ENCODE measurements around the gene ENDOD1. TPM values are rescaled to one million over a fixed set of nuclear protein-coding genes. Genes with fewer than 3 reads are reported as not detected.

ENDOD1 gene
- total RNA-seq, 4 donors from 2014 or later: 106 to 210 (median 154) TPM

- TF ChIP-seq POLR2A (IDR thresholded peaks at IDR 0.05) (no peak), EP300 (IDR thresholded peaks at IDR 0.05) (no peak)
- TF ChIP-seq, protein P1, sequence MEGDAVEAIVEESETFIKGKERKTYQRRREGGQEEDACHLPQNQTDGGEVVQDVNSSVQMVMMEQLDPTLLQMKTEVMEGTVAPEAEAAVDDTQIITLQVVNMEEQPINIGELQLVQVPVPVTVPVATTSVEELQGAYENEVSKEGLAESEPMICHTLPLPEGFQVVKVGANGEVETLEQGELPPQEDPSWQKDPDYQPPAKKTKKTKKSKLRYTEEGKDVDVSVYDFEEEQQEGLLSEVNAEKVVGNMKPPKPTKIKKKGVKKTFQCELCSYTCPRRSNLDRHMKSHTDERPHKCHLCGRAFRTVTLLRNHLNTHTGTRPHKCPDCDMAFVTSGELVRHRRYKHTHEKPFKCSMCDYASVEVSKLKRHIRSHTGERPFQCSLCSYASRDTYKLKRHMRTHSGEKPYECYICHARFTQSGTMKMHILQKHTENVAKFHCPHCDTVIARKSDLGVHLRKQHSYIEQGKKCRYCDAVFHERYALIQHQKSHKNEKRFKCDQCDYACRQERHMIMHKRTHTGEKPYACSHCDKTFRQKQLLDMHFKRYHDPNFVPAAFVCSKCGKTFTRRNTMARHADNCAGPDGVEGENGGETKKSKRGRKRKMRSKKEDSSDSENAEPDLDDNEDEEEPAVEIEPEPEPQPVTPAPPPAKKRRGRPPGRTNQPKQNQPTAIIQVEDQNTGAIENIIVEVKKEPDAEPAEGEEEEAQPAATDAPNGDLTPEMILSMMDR (IDR thresholded peaks at IDR 0.05): no peak
- Histone ChIP-seq H3K4me3 (no peak overlapping the region), H3K27me3 (no peaks in the 10 kb centered on the region), H3K27ac (no peak overlapping the region), H3K9me3 (no peaks in the 10 kb centered on the region), H3K36me3 (no peaks in the 10 kb centered on the region), H3K4me1 (peaks cover 0 to 4% (median 0%) of the 10 kb centered on the region in 4 donors)
- 49 to 56% methylated on average over 4 of the region's 4 CpGs for WGBS, 2 donors
- no peak for DNase-seq (ENCODE audit: low spot score in 2 of 2)
Observed at GRCh38 chr11:95140397-95141033, 50.9 kb downstream of the ENDOD1 start.

GRCh38 chr11:95142431-95142830 is 52.8 kb downstream of the ENDOD1 start:
- no peak for TF ChIP-seq POLR2A (IDR thresholded peaks at IDR 0.05)
- TF ChIP-seq, protein P1 (IDR thresholded peaks at IDR 0.05): no peak
- no peak for TF ChIP-seq EP300 (IDR thresholded peaks at IDR 0.05)
- no peak overlapping the region for H3K4me3 ChIP-seq
- H3K27ac ChIP-seq: no peak overlapping the region
- peaks cover 0 to 14% (median 3%) of the 10 kb centered on the region in 4 donors for H3K4me1 ChIP-seq
- no peaks in the 10 kb centered on the region for H3K27me3 ChIP-seq
- 82 to 86% methylated on average over 2 of the region's 2 CpGs for WGBS, 2 donors
- no peaks in the 10 kb centered on the region for H3K36me3 ChIP-seq
- DNase-seq (ENCODE audit: low spot score in 2 of 2): no peak
- no peaks in the 10 kb centered on the region for H3K9me3 ChIP-seq

DNA sequence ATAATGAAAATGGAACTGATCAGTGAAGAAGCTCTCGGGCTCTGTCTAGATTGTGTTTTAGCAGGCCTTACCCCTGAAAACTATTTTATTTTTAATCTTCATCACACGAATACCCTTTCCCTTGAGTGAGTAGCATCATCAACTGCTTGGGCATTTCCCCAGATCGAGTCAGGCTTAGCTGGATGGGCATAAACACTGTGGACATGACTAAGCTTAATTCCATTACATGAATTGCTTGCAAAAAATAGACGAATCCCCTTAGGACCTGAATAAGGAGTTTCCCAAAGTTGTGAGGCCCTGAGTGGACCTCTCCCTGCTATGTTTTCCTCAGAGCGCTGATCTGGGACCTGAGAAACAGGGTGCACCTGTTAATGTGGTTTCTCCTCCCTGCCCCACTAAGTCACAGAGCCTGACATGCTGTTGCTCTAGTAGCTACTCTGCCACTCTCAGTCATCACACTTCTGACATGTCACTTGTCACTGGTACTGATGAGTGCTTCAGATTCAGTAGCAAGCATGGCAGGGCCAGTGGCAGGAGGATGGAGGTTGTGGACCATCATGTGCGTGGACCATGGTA is 53.5 kb downstream of the ENDOD1 start:
- no peaks in the 10 kb centered on the region for H3K9me3 ChIP-seq
- WGBS, 2 donors: 83 to 85% methylated on average over 6 of the region's 6 CpGs
- TF ChIP-seq POLR2A (IDR thresholded peaks at IDR 0.05) (no peak), EP300 (IDR thresholded peaks at IDR 0.05) (no peak)
- TF ChIP-seq, protein P1 (IDR thresholded peaks at IDR 0.05): no peak

GRCh38 chr11:95144313-95145235 is 54.9 kb downstream of the ENDOD1 start:
- H3K4me3 ChIP-seq: no peak overlapping the region
- H3K27ac ChIP-seq: no peak overlapping the region
- H3K4me1 ChIP-seq: peaks cover 0 to 35% (median 12%) of the 10 kb centered on the region in 4 donors
- DNase-seq (ENCODE audit: low spot score in 2 of 2): no peak
- H3K9me3 ChIP-seq: no peaks in the 10 kb centered on the region
- WGBS, 2 donors: 80% methylated on average over 7 of the region's 7 CpGs
- no peaks in the 10 kb centered on the region for H3K36me3 ChIP-seq
- H3K27me3 ChIP-seq: no peaks in the 10 kb centered on the region
- TF ChIP-seq, protein P1 (IDR thresholded peaks at IDR 0.05): no peak
- TF ChIP-seq POLR2A (IDR thresholded peaks at IDR 0.05) (no peak), EP300 (IDR thresholded peaks at IDR 0.05) (no peak)

More for the DNA sequence above, 53.5 kb downstream of the ENDOD1 start:
- H3K27ac ChIP-seq: no peak overlapping the region
- no peaks in the 10 kb centered on the region for H3K27me3 ChIP-seq
- no peak for DNase-seq (ENCODE audit: low spot score in 2 of 2)
- peaks cover 0 to 21% (median 9%) of the 10 kb centered on the region in 4 donors for H3K4me1 ChIP-seq
- H3K36me3 ChIP-seq: no peaks in the 10 kb centered on the region
- no peak overlapping the region for H3K4me3 ChIP-seq
